HEK293 (cell line): ENCODE results near the gene IL1RL2.

Source experiments
- CTCF ChIA-PET: fragments of 350-600 bp; formaldehyde crosslinking; extraction: SDS; loops from one replicate; lab custom pipeline; 2021; ENCODE audit warnings: antibody characterized with exemption; lab: Yijun Ruan, JAX
- POLR2A ChIA-PET: fragments of 300-600 bp; formaldehyde crosslinking; extraction: SDS; loops from one replicate; lab custom pipeline; 2020; ENCODE audit warnings: antibody characterized with exemption, inconsistent platforms; lab: Yijun Ruan, JAX
- H3K27ac ChIP-seq: fragments of 200-500 bp; sonication (Bioruptor generic); 2 replicates; pipeline ENCODE4 v1.5.1; 2014; ENCODE audit warnings: low read depth, low read length, control low read depth, inconsistent platforms; ENCODE audit errors: extremely low read depth
- H3K36me3 ChIP-seq, 2 experiments: fragments of 200-500 bp in 1 of 2; sonication (Bioruptor generic) in 1 of 2; 1 replicate in 1 of 2; 2 replicates in 1 of 2; pipeline ENCODE4 v1.5.1; 2014 to 2017; ENCODE audit warnings: inconsistent platforms in 2 of 2, low read length in 2 of 2; ENCODE audit not compliant: control insufficient read depth in 2 of 2, insufficient read depth in 1 of 2
- H3K4me1 ChIP-seq: fragments of 200-500 bp; sonication (Bioruptor generic); 2 replicates; pipeline ENCODE4 v1.5.1; 2014; ENCODE audit warnings: mild to moderate bottlenecking, low read length, inconsistent platforms; ENCODE audit not compliant: control insufficient read depth, insufficient read depth
- H3K4me3 ChIP-seq: 2 replicates; pipeline ENCODE4 v1.5.1; 2011; ENCODE audit warnings: low read depth, mild to moderate bottlenecking, control low read depth, low read length, moderate library complexity
- H3K9me3 ChIP-seq: fragments of 200-500 bp; sonication (Bioruptor generic); 2 replicates; pipeline ENCODE4 v1.5.1; 2014; ENCODE audit warnings: low read depth, low read length, inconsistent platforms; ENCODE audit not compliant: control insufficient read depth, insufficient read depth
- GLI4 ChIP-seq: fragments of 450-650 bp; formaldehyde crosslinking; IDR thresholded peaks from 2 replicates; pipeline ENCODE4 v1.5.1; 2016; ENCODE audit warnings: missing biosample characterization, missing genetic modification characterization
- HOXA7 ChIP-seq: sonication (generic); formaldehyde crosslinking; IDR thresholded peaks from 2 replicates; pipeline ENCODE4 v1.8.1; 2022; ENCODE audit warnings: missing genetic modification reagents, borderline replicate concordance
- KLF16 ChIP-seq: fragments of 450-650 bp; formaldehyde crosslinking; IDR thresholded peaks from 2 replicates; pipeline ENCODE4 v1.5.1; 2017; ENCODE audit warnings: missing biosample characterization, missing genetic modification characterization
- MYNN ChIP-seq: fragments of 450-650 bp; formaldehyde crosslinking; IDR thresholded peaks from 2 replicates; pipeline ENCODE4 v1.5.1; 2016; ENCODE audit warnings: missing biosample characterization, missing genetic modification characterization, borderline replicate concordance
- MZF1 ChIP-seq: fragments of 450-650 bp; formaldehyde crosslinking; IDR thresholded peaks from 2 replicates; pipeline ENCODE4 v1.5.1; 2017; ENCODE audit warnings: missing biosample characterization, missing genetic modification characterization, borderline replicate concordance
- PRDM1 ChIP-seq: fragments of 450-650 bp; formaldehyde crosslinking; IDR thresholded peaks from 2 replicates; pipeline ENCODE4; 2016; ENCODE audit warnings: missing biosample characterization, missing genetic modification characterization
- REPIN1 ChIP-seq: fragments of 450-650 bp; formaldehyde crosslinking; IDR thresholded peaks from 2 replicates; pipeline ENCODE4 v1.5.1; 2017; ENCODE audit warnings: missing biosample characterization, missing genetic modification characterization, low read depth
- WT1 ChIP-seq: fragments of 450-650 bp; formaldehyde crosslinking; IDR thresholded peaks from 2 replicates; pipeline ENCODE4 v1.5.1; 2016; ENCODE audit warnings: missing biosample characterization, missing genetic modification characterization
- YY1 ChIP-seq: fragments of 450-650 bp; formaldehyde crosslinking; IDR thresholded peaks from 2 replicates; pipeline ENCODE4 v1.5.1; 2018; ENCODE audit warnings: missing biosample characterization, missing genetic modification characterization
- ZBTB21 ChIP-seq: fragments of 450-650 bp; formaldehyde crosslinking; IDR thresholded peaks from 2 replicates; pipeline ENCODE4 v1.5.1; 2017; ENCODE audit warnings: missing biosample characterization, missing genetic modification characterization
- ZBTB44 ChIP-seq: fragments of 450-650 bp; IDR thresholded peaks from 2 replicates; pipeline ENCODE4 v1.5.1; 2018; ENCODE audit warnings: missing biosample characterization, mild to moderate bottlenecking, missing genetic modification characterization
- ZFP37 ChIP-seq: fragments of 450-650 bp; formaldehyde crosslinking; IDR thresholded peaks from 2 replicates; pipeline ENCODE4 v1.5.1; 2016; ENCODE audit warnings: missing biosample characterization, missing genetic modification characterization
- ZFP69B ChIP-seq: fragments of 450-650 bp; formaldehyde crosslinking; IDR thresholded peaks from 2 replicates; pipeline ENCODE4 v1.5.1; 2016; ENCODE audit warnings: missing biosample characterization, missing genetic modification characterization
- ZNF112 ChIP-seq: fragments of 450-650 bp; formaldehyde crosslinking; IDR thresholded peaks from 2 replicates; pipeline ENCODE4 v1.5.0; 2017; ENCODE audit warnings: missing biosample characterization, missing genetic modification characterization
- ZNF114 ChIP-seq: fragments of 450-650 bp; formaldehyde crosslinking; IDR thresholded peaks from 2 replicates; pipeline ENCODE4 v1.5.0; 2017; ENCODE audit warnings: missing biosample characterization, missing genetic modification characterization
- ZNF266 ChIP-seq: fragments of 450-650 bp; formaldehyde crosslinking; IDR thresholded peaks from 2 replicates; pipeline ENCODE4 v1.5.1; 2016; ENCODE audit warnings: missing biosample characterization, missing genetic modification characterization, low read depth
- ZNF324 ChIP-seq: fragments of 450-650 bp; formaldehyde crosslinking; IDR thresholded peaks from 2 replicates; pipeline ENCODE4 v1.5.1; 2016; ENCODE audit warnings: missing biosample characterization, missing genetic modification characterization
- ZNF350 ChIP-seq: fragments of 450-650 bp; formaldehyde crosslinking; IDR thresholded peaks from 2 replicates; pipeline ENCODE4 v1.5.0; 2017; ENCODE audit warnings: missing biosample characterization, mild to moderate bottlenecking, missing genetic modification characterization
- ZNF391 ChIP-seq: fragments of 450-650 bp; formaldehyde crosslinking; IDR thresholded peaks from 2 replicates; pipeline ENCODE4 v1.5.1; 2016; ENCODE audit warnings: low read depth, missing biosample characterization, missing genetic modification characterization, borderline replicate concordance
- ZNF416 ChIP-seq: fragments of 450-650 bp; formaldehyde crosslinking; IDR thresholded peaks from 2 replicates; pipeline ENCODE4 v1.5.1; 2016; ENCODE audit warnings: missing biosample characterization, missing genetic modification characterization
- ZNF514 ChIP-seq: fragments of 450-650 bp; formaldehyde crosslinking; IDR thresholded peaks from 2 replicates; pipeline ENCODE4 v1.5.1; 2016; ENCODE audit warnings: missing biosample characterization, missing genetic modification characterization
- ZNF529 ChIP-seq: fragments of 450-650 bp; formaldehyde crosslinking; IDR thresholded peaks from 2 replicates; pipeline ENCODE4 v1.5.1; 2017; ENCODE audit warnings: missing genetic modification characterization, missing biosample characterization; ENCODE audit not compliant: insufficient replicate concordance
- ZNF558 ChIP-seq: fragments of 450-650 bp; formaldehyde crosslinking; IDR thresholded peaks from 2 replicates; pipeline ENCODE4 v1.5.1; 2016; ENCODE audit warnings: missing biosample characterization, missing genetic modification characterization
- ZNF677 ChIP-seq: fragments of 450-650 bp; IDR thresholded peaks from 2 replicates; pipeline ENCODE4 v1.5.0; 2018; ENCODE audit warnings: missing biosample characterization, mild to moderate bottlenecking, missing genetic modification characterization, moderate library complexity
- ZNF837 ChIP-seq: fragments of 450-650 bp; formaldehyde crosslinking; IDR thresholded peaks from 2 replicates; pipeline ENCODE4 v1.5.1; 2016; ENCODE audit warnings: missing biosample characterization, missing genetic modification characterization
- ZSCAN23 ChIP-seq: fragments of 450-650 bp; formaldehyde crosslinking; IDR thresholded peaks from 2 replicates; pipeline ENCODE4 v1.5.1; 2016; ENCODE audit warnings: missing biosample characterization, missing genetic modification characterization
- ZSCAN30 ChIP-seq: fragments of 450-650 bp; IDR thresholded peaks from 2 replicates; pipeline ENCODE4 v1.5.1; 2018; ENCODE audit warnings: missing biosample characterization, mild to moderate bottlenecking, missing genetic modification characterization, moderate library complexity
- TF ChIP-seq, protein P1 (sequence below): fragments of 450-650 bp; formaldehyde crosslinking; IDR thresholded peaks from 2 replicates; pipeline ENCODE4 v1.5.1; 2016; ENCODE audit warnings: missing biosample characterization, missing genetic modification characterization
- TF ChIP-seq, protein P2 (sequence below): fragments of 450-650 bp; formaldehyde crosslinking; IDR thresholded peaks from 2 replicates; pipeline ENCODE4 v1.5.1; 2016; ENCODE audit warnings: missing biosample characterization, missing genetic modification characterization, low read depth

IL1RL2 gene

DNA sequence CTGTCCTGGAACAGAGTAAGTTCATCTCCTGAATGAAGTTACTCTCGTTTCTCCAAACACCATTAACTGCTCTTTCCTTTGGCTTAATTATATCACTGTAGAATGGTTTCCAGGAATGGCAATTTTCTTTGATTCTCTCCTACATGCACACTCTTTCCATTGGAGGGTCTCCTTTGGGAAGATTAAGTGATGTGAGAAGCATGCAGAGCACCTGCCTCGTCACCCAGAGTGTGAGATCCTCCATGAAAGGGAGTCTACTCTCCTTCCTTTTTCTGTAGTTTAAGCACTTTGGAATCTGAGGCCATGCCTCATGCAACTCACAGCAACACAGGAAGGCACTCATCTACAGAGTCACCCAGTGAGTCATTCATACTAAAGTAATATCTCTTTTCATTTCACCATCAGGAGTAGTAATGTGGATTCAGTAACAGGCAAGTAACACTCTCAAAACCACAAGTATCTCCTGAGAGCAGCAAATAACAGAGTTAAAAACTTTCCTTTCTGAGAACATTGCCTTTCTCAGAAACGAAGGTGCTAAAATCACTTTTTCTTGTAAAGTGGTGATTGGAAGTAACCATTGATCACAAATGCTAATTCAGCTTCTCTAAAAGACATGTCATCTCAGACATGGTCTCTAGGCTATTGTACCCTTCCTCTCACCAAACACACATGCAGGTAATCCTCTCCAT lies 71.7 kb downstream of the IL1RL2 start:
- POLR2A ChIA-PET, result no interaction called here

GRCh38 chr2:102261467-102262135 lies 74.8 kb downstream of the IL1RL2 start:
- H3K9me3 ChIP-seq, result no peaks in the 10 kb centered on the region
- ChIA-PET CTCF (interaction anchor here (0.7 kb wide), 1 partner anchor 21 kb away, joined by 3 read pairs; no protein-coding TSS in a partner anchor), POLR2A (no interaction called here)
- no peaks in the 10 kb centered on the region for H3K36me3 ChIP-seq
- H3K4me3 ChIP-seq, result no peak overlapping the region
- TF ChIP-seq MZF1 (tag by site-specific recombination) (no peak), PRDM1 (tag by site-specific recombination) (no peak), ZFP69B (no peak), GLI4 (no peak), ZNF114 (no peak), ZNF350 (tag by site-specific recombination) (no peak), ZBTB21 (no peak), ZNF514 (no peak), ZSCAN23 (tag by site-specific recombination) (no peak), MYNN (tag by site-specific recombination) (no peak), ZNF529 (tag by site-specific recombination) (no peak), YY1 (tag by site-specific recombination) (no peak), ZFP37 (tag by site-specific recombination) (no peak), ZNF324 (no peak), WT1 (no peak), ZSCAN30 (tag by site-specific recombination) (no peak)
- TF ChIP-seq, protein P1, sequence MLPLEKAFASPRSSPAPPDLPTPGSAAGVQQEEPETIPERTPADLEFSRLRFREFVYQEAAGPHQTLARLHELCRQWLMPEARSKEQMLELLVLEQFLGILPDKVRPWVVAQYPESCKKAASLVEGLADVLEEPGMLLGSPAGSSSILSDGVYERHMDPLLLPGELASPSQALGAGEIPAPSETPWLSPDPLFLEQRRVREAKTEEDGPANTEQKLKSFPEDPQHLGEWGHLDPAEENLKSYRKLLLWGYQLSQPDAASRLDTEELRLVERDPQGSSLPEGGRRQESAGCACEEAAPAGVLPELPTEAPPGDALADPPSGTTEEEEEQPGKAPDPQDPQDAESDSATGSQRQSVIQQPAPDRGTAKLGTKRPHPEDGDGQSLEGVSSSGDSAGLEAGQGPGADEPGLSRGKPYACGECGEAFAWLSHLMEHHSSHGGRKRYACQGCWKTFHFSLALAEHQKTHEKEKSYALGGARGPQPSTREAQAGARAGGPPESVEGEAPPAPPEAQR (tag by site-specific recombination), result no peak
- TF ChIP-seq, protein P2, sequence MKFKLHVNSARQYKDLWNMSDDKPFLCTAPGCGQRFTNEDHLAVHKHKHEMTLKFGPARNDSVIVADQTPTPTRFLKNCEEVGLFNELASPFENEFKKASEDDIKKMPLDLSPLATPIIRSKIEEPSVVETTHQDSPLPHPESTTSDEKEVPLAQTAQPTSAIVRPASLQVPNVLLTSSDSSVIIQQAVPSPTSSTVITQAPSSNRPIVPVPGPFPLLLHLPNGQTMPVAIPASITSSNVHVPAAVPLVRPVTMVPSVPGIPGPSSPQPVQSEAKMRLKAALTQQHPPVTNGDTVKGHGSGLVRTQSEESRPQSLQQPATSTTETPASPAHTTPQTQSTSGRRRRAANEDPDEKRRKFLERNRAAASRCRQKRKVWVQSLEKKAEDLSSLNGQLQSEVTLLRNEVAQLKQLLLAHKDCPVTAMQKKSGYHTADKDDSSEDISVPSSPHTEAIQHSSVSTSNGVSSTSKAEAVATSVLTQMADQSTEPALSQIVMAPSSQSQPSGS, result no peak
- H3K4me1 ChIP-seq, result no peaks in the 10 kb centered on the region
- no peak overlapping the region for H3K27ac ChIP-seq

More for the DNA sequence above, 71.7 kb downstream of the IL1RL2 start:
- Histone ChIP-seq H3K4me1 (no peaks in the 10 kb centered on the region), H3K27ac (no peak overlapping the region), H3K4me3 (no peak overlapping the region), H3K9me3 (no peaks in the 10 kb centered on the region), H3K36me3 (no peaks in the 10 kb centered on the region)
- TF ChIP-seq ZNF266 (tag by site-specific recombination) (no peak), HOXA7 (no peak), ZBTB44 (tag by site-specific recombination) (no peak), ZNF112 (tag by site-specific recombination) (no peak), PRDM1 (tag by site-specific recombination) (no peak), REPIN1 (no peak), ZNF677 (tag by site-specific recombination) (no peak), KLF16 (tag by site-specific recombination) (no peak), ZNF558 (tag by site-specific recombination) (no peak), ZNF837 (tag by site-specific recombination) (no peak), ZNF416 (tag by site-specific recombination) (no peak), ZNF391 (no peak)
- CTCF ChIA-PET, result no interaction called here
